Measurements from ENCODE around the gene CFAP251. TPM values are rescaled to one million over a fixed set of nuclear protein-coding genes. Genes with fewer than 3 reads are reported as not detected.
"Not testable (repeated sequence)": the region's sequence is repeated elsewhere in the genome, so short reads cannot be mapped to it uniquely, and the experiment has no call there.

CFAP251 gene
- polyA plus RNA-seq, 10 donors, result 0.54 to 2.2 (median 1.2) TPM

GRCh38 chr12:121970581-121971300, 52.3 kb downstream of the CFAP251 start:
- DNase-seq, result no peak

- no peak for DNase-seq
Observed at GRCh38 chr12:121974026-121974985, 55.9 kb downstream of the CFAP251 start.

- DNase-seq, result no peak
Observed at GRCh38 chr12:121975021-121975420, 56.6 kb downstream of the CFAP251 start.

- DNase-seq, result no peak
Observed at GRCh38 chr12:121976950-121977349, 58.6 kb downstream of the CFAP251 start.

GRCh38 chr12:121980191-121980891, 61.9 kb downstream of the CFAP251 start:
- DNase-seq, result no peak

GRCh38 chr12:121980892-121981272, 62.5 kb downstream of the CFAP251 start:
- no peak for DNase-seq

GRCh38 chr12:121981456-121981855, 63.1 kb downstream of the CFAP251 start:
- DNase-seq, result no peak

GRCh38 chr12:121982950-121983349, 64.6 kb downstream of the CFAP251 start:
- DNase-seq, result no peak

GRCh38 chr12:121983536-121984210, 65.3 kb downstream of the CFAP251 start:
- DNase-seq, result peak in 1 of 3 donors; percentile 26

- DNase-seq, result no peak
Observed at GRCh38 chr12:121986489-121987245, 68.3 kb downstream of the CFAP251 start.

GRCh38 chr12:121988519-121988918, 70.1 kb downstream of the CFAP251 start:
- DNase-seq, result not testable (repeated sequence)

- no peak for DNase-seq
Observed at GRCh38 chr12:121989276-121990113, 71.1 kb downstream of the CFAP251 start.

GRCh38 chr12:121990114-121990647, 71.8 kb downstream of the CFAP251 start:
- no peak for DNase-seq

- no peak for DNase-seq
Observed at GRCh38 chr12:121990692-121991603, 72.6 kb downstream of the CFAP251 start.

GRCh38 chr12:121992059-121992879, 73.9 kb downstream of the CFAP251 start:
- DNase-seq, result peak in 2 of 3 donors; percentile 23 to 93

GRCh38 chr12:121996050-121996944, 77.9 kb downstream of the CFAP251 start:
- no peak for DNase-seq

Data from muscle of back (tissue), 11 donors.